ENCODE data around the gene SLC35B1. TPM values are rescaled to one million over a fixed set of nuclear protein-coding genes. Genes with fewer than 3 reads are reported as not detected.

SLC35B1 gene
- total RNA-seq, 6 experiments from 2014 or later, result 31.7 to 80.0 (median 56.9) TPM

- WGBS (ENCODE audit: insufficient coverage, low coverage, low lambda C conversion rate, missing lambda C conversion rate), result 67% methylated on average over 5 of the region's 8 CpGs
- H3K27ac ChIP-seq, result no peak overlapping the region
- no peak for TF ChIP-seq POLR2A (IDR thresholded peaks at IDR 0.05)
- TF ChIP-seq CTCF (IDR thresholded peaks at IDR 0.05), result no peak
- H3K4me3 ChIP-seq, result no peak overlapping the region
- H3K36me3 ChIP-seq, result peaks cover 0 to 22% (median 5%) of the 10 kb centered on the region in 4 donors
- H3K9me3 ChIP-seq, result no peaks in the 10 kb centered on the region
- DNase-seq, result no peak
- H3K27me3 ChIP-seq, result no peaks in the 10 kb centered on the region
- ATAC-seq, result peak in 3 of 4 donors; percentile 17 to 40 (median 37)
- H3K4me1 ChIP-seq, result no peaks in the 10 kb centered on the region
- intact Hi-C loops (cut with DNase I), result no loop called here
Observed at GRCh38 chr17:49723423-49723822, 15.7 kb upstream of the SLC35B1 start.

- H3K4me1 ChIP-seq, result no peaks in the 10 kb centered on the region
- intact Hi-C loops (cut with DNase I), result no loop called here
- no peak overlapping the region for H3K4me3 ChIP-seq
- no peak for DNase-seq
- ATAC-seq, result no peak
- no peak for TF ChIP-seq POLR2A (IDR thresholded peaks at IDR 0.05)
- no peak for TF ChIP-seq CTCF (IDR thresholded peaks at IDR 0.05)
- no peak overlapping the region for H3K27ac ChIP-seq
- no peaks in the 10 kb centered on the region for H3K9me3 ChIP-seq
- H3K27me3 ChIP-seq, result no peaks in the 10 kb centered on the region
- peaks cover 0 to 35% (median 7%) of the 10 kb centered on the region in 4 donors for H3K36me3 ChIP-seq
- WGBS (ENCODE audit: insufficient coverage, low coverage, low lambda C conversion rate, missing lambda C conversion rate), result no CpG with 5 or more reads among the region's 3 CpGs
Observed at GRCh38 chr17:49722066-49722465, 14.3 kb upstream of the SLC35B1 start.

- Histone ChIP-seq H3K27ac (no peak overlapping the region), H3K36me3 (peaks cover 0 to 58% (median 15%) of the 10 kb centered on the region in 4 donors), H3K4me1 (no peaks in the 10 kb centered on the region), H3K27me3 (no peaks in the 10 kb centered on the region), H3K9me3 (no peaks in the 10 kb centered on the region), H3K4me3 (no peak overlapping the region)
- ATAC-seq, result no peak
- TF ChIP-seq CTCF (IDR thresholded peaks at IDR 0.05) (no peak), POLR2A (IDR thresholded peaks at IDR 0.05) (no peak)
- no peak for DNase-seq
- intact Hi-C loops (cut with DNase I), result loop anchor here in 1 of 2 donors (10.0 kb wide), 1 partner anchor 57 kb away; no protein-coding TSS in a partner anchor
- WGBS (ENCODE audit: insufficient coverage, low coverage, low lambda C conversion rate, missing lambda C conversion rate), result 75% methylated on average over 1 of the region's 10 CpGs
Observed at GRCh38 chr17:49717371-49717861, 9.7 kb upstream of the SLC35B1 start.

GRCh38 chr17:49716668-49717364 is 9.1 kb upstream of the SLC35B1 start:
- Histone ChIP-seq H3K27ac (no peak overlapping the region), H3K4me1 (no peaks in the 10 kb centered on the region), H3K36me3 (peaks cover 0 to 58% (median 15%) of the 10 kb centered on the region in 4 donors), H3K9me3 (no peaks in the 10 kb centered on the region), H3K27me3 (no peaks in the 10 kb centered on the region), H3K4me3 (no peak overlapping the region)
- intact Hi-C loops (cut with DNase I), result loop anchor here in 1 of 2 donors (10.0 kb wide), 1 partner anchor 58 kb away; no protein-coding TSS in a partner anchor
- DNase-seq (no peak), ATAC-seq (no peak)
- 57% methylated on average over 1 of the region's 1 CpG for WGBS (ENCODE audit: insufficient coverage, low coverage, low lambda C conversion rate, missing lambda C conversion rate)
- TF ChIP-seq POLR2A (IDR thresholded peaks at IDR 0.05) (no peak), CTCF (IDR thresholded peaks at IDR 0.05) (no peak)

All from right lobe of liver (tissue), 6 donors.